Fibroblast of pulmonary artery (primary cell): ENCODE results near the gene PRLH.

ENCODE experiments used
- DNase-seq: peaks from one replicate; pipeline ENCODE4 v3.0.0-alpha.2; 2010; ENCODE audit warnings: low read depth
- H3K4me3 ChIP-seq: replicated peaks from 2 replicates; pipeline ENCODE4 v1.5.1; 2011; ENCODE audit warnings: low read depth, mild to moderate bottlenecking, control low read depth, low read length, moderate library complexity
- TF ChIP-seq, protein P1 (sequence below): IDR thresholded peaks from 2 replicates; pipeline ENCODE4 v1.5.1; 2011; ENCODE audit warnings: mild to moderate bottlenecking, control low read depth, low read length, inconsistent platforms; ENCODE audit errors: missing control alignments

Gene PRLH

DNA sequence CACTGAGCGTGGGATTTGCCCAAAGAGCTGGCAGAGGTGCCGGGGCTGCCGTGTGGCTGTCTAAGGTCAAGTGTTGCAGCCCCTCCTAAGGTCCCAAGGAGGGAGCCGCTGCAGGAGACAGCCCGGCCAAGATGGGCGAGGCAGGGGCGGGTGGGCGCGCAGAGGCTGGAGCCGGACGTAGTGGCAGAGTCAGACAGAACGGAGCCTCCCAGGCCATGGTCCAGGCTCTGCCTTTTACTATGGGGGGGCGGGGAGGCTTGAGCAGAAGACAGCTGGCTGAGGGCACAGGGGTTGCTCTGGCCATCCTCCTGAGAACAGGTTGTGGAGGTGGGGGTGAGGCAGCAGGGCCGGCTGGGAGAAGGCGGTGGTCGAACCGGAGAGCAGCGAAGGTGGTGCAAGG lies 27.5 kb upstream of the PRLH start:
- DNase-seq = no peak
- TF ChIP-seq, protein P1, sequence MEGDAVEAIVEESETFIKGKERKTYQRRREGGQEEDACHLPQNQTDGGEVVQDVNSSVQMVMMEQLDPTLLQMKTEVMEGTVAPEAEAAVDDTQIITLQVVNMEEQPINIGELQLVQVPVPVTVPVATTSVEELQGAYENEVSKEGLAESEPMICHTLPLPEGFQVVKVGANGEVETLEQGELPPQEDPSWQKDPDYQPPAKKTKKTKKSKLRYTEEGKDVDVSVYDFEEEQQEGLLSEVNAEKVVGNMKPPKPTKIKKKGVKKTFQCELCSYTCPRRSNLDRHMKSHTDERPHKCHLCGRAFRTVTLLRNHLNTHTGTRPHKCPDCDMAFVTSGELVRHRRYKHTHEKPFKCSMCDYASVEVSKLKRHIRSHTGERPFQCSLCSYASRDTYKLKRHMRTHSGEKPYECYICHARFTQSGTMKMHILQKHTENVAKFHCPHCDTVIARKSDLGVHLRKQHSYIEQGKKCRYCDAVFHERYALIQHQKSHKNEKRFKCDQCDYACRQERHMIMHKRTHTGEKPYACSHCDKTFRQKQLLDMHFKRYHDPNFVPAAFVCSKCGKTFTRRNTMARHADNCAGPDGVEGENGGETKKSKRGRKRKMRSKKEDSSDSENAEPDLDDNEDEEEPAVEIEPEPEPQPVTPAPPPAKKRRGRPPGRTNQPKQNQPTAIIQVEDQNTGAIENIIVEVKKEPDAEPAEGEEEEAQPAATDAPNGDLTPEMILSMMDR = no peak
- no peak overlapping the region for H3K4me3 ChIP-seq

DNA sequence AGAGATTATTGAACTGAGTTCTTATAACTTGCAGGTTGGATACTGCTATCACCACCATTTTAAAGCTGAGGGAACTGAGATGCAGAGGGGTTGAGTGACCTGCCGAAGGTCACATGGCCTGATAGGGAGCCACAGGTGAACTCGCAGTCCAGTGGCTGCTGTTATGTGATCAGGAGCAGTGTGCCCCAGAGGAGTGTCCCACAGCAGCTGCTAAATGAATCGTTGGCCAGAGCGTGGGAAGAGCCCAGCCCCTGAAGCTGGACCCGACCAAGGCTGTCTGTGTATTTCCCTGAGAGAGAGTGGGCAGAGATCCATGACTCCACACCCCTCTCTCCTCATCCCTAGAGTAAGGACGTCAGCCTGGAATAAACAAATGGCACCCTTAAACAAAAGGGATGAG lies 26.7 kb upstream of the PRLH start:
- no peak for DNase-seq
- no peak overlapping the region for H3K4me3 ChIP-seq
- TF ChIP-seq, protein P1 = no peak

DNA sequence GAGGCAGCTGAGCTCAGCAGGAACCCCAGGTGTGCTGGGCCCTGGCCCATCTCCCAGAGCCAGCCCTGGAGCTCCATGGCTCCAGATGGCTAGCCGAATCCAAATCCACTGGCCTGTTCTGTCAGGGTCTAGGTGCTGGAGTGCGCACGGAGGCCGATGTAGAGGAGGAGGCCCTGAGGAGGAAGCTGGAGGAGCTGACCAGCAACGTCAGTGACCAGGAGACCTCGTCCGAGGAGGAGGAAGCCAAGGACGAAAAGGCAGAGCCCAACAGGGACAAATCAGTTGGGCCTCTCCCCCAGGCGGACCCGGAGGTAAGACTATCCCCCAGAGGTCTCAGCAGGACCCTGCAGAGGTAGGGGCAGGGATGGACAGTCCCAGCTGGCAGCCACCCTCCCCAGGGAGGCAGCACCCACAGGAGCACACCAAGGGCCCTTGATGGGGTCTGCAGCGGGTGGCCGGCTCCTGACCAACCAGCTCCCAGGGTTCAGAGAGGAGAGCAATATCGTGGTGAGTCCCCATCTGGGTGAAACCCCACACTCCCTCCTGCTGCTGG lies 26.1 kb upstream of the PRLH start:
- TF ChIP-seq, protein P1 = no peak
- no peak for DNase-seq
- no peak overlapping the region for H3K4me3 ChIP-seq

DNA sequence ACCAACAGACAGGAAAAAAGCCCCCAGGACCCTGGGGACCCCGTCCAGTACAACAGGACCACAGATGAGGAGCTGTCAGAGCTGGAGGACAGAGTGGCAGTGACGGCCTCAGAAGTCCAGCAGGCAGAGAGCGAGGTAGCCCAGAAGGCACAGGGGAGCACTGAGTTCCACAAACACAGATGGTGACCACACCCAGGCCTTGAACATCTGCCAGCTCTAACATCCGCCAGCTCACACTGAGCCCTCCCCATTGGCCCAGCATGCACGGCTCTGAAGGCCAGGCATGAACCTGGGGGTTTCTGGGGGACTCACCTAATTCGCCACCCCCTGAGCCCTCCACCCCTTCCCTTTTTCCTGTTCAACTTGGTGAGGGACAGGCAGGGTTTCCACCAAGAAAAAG lies 25.6 kb upstream of the PRLH start:
- TF ChIP-seq, protein P1 = no peak
- H3K4me3 ChIP-seq = no peak overlapping the region
- peak; percentile 46 for DNase-seq

DNA sequence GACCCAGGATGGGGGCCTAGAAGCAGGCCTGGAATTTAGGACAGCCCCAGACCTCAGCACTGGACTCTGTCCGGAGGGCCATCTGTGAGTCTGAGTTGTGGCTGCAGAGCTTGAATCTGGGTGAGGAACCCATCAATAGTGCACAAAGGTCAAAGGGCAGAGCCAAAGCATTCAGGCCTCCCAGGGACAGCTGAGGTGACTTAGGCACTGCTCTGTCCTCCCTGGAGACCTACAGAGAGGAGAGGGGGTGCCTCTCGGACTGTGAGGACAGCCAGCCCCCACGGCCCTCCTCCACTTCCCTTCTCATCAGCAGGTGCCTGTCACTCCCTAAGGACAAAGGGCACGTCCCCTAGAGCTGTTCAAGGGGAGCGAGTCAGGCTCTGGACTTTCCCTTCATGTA lies 25.1 kb upstream of the PRLH start:
- TF ChIP-seq, protein P1 = no peak
- no peak overlapping the region for H3K4me3 ChIP-seq
- no peak for DNase-seq

DNA sequence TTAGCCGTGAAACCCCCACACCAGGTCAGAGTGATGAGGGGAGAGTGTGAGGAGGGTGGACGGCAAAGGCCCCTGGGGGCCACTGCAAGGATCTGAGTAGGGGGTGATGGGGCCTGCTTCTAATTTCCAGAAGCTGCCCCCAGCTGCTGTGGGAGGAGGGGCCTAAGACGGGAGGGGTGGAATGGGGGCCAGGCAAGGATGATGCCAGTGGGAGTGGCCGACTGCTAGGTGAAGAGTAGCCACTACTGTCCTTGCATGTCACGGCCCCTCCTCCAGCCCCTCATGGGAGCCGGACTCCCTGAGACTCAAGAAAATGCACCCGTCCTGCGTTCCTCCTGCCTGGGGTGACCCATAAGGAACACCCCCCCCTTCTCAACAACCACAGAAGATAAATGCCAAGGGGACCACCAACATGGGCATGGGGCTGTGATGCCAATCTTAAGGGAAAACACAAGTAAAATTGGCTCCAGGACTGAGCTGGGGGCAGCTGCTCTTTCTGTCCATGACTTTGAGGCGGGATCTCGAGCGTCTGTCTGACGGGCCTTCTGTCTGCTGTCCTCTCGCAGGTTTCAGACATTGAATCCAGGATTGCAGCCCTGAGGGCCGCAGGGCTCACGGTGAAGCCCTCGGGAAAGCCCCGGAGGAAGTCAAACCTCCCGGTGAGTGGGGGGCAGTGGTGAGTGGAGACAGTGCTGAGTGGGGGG lies 24.2 kb upstream of the PRLH start:
- TF ChIP-seq, protein P1 = no peak
- DNase-seq = no peak
- H3K4me3 ChIP-seq = no peak overlapping the region
